Panc1 (cell line): ENCODE measurements around the gene LIN7C.

Source experiments
- POLR2AphosphoS5 ChIP-seq: IDR thresholded peaks from 2 replicates; pipeline ENCODE4 v1.6.1; 2012; ENCODE audit warnings: mild to moderate bottlenecking, low read depth, low read length, moderate library complexity
- SIN3A ChIP-seq: IDR thresholded peaks from 2 replicates; pipeline ENCODE4 v1.6.1; 2012; ENCODE audit warnings: low read depth, mild to moderate bottlenecking, low read length, moderate library complexity, borderline replicate concordance; ENCODE audit not compliant: insufficient read depth
- TF ChIP-seq, protein P1 (sequence below): fragments of 450-650 bp; IDR thresholded peaks from 2 replicates; pipeline ENCODE4 v1.5.1; 2017; ENCODE audit warnings: mild to moderate bottlenecking

DNA sequence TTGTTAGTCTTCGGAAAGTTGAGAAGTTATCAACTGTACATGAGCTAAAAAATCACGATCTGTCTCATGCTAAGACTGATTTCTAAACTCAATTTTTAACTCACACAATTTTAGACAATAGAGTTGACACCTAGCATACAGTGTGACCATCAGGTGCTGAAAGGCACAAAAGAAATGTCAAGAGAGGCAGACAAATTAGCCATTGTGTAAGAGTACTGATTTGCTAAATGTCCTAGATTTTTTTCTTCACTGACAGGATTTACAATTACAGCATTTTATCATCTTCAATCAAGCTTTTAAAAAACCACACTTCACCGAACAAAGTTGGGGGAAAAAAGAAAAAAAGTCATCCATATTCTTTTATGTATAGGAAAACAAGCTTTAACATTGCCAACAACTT is 40.9 kb downstream of the LIN7C start:
- TF ChIP-seq, protein P1, sequence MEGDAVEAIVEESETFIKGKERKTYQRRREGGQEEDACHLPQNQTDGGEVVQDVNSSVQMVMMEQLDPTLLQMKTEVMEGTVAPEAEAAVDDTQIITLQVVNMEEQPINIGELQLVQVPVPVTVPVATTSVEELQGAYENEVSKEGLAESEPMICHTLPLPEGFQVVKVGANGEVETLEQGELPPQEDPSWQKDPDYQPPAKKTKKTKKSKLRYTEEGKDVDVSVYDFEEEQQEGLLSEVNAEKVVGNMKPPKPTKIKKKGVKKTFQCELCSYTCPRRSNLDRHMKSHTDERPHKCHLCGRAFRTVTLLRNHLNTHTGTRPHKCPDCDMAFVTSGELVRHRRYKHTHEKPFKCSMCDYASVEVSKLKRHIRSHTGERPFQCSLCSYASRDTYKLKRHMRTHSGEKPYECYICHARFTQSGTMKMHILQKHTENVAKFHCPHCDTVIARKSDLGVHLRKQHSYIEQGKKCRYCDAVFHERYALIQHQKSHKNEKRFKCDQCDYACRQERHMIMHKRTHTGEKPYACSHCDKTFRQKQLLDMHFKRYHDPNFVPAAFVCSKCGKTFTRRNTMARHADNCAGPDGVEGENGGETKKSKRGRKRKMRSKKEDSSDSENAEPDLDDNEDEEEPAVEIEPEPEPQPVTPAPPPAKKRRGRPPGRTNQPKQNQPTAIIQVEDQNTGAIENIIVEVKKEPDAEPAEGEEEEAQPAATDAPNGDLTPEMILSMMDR, result no peak
- TF ChIP-seq POLR2AphosphoS5 (no peak), SIN3A (no peak)
